NB4 (cell line): Measurements from ENCODE around the gene SPG21.

ENCODE experiments used
- TF ChIP-seq, protein P1 (sequence below): IDR thresholded peaks from one replicate; pipeline ENCODE4 v1.5.1; 2012; ENCODE audit warnings: low read depth, low read length
- TF ChIP-seq, protein P2 (sequence below): IDR thresholded peaks from 2 replicates; pipeline ENCODE4 v1.6.1; 2011; ENCODE audit warnings: low read depth, low read length

DNA sequence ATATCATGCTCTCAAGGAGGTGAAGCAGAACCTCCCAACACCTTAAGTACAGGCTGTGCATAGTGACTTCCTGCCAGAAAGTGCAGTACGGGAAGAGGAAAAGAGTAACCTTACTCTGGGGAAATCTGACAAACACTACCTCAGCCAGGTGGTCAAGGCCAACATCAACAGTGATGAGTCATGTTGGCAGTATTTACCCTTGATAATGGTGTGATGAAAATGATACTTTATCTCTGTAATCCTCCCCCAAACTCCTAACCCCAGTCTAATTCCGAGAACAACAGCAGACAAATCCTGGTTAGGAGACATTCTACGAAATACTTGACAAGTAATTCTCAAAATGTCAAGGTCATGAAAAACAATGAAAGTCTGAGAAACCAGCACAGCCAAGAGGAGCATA is 51.5 kb downstream of the SPG21 start:
- TF ChIP-seq, protein P1, sequence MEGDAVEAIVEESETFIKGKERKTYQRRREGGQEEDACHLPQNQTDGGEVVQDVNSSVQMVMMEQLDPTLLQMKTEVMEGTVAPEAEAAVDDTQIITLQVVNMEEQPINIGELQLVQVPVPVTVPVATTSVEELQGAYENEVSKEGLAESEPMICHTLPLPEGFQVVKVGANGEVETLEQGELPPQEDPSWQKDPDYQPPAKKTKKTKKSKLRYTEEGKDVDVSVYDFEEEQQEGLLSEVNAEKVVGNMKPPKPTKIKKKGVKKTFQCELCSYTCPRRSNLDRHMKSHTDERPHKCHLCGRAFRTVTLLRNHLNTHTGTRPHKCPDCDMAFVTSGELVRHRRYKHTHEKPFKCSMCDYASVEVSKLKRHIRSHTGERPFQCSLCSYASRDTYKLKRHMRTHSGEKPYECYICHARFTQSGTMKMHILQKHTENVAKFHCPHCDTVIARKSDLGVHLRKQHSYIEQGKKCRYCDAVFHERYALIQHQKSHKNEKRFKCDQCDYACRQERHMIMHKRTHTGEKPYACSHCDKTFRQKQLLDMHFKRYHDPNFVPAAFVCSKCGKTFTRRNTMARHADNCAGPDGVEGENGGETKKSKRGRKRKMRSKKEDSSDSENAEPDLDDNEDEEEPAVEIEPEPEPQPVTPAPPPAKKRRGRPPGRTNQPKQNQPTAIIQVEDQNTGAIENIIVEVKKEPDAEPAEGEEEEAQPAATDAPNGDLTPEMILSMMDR = no peak
- TF ChIP-seq, protein P2, sequence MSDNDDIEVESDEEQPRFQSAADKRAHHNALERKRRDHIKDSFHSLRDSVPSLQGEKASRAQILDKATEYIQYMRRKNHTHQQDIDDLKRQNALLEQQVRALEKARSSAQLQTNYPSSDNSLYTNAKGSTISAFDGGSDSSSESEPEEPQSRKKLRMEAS = no peak
